ENCODE measurements around the gene TPMT. TPM values are rescaled to one million over a fixed set of nuclear protein-coding genes. Genes with fewer than 3 reads are reported as not detected.

The TPMT gene
- total RNA-seq, 1 experiment from 2014 or later = 13.3 TPM

DNA sequence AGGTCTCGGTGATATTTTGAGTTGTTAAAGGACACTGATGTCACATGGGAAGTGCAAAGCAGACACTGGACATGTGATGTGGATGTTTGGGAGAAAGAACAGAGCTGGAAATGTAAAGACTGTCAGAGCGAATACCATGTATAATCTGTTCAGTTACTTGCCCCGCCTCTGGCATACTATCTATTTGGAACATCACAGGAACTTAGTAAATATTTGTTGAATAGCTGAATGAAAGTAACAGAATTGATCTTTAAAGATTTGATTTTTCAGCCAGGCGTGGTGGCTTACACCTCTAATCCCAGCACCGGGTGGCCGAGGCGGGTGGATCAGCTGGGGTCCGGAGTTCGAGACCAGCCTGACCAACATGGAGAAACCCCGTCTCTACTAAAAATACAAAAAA lies 18.6 kb downstream of the TPMT start:
- no peak overlapping the region for H3K4me2 ChIP-seq (ENCODE audit: insufficient read depth, insufficient read length, low read length)
- Mint-ChIP-seq H3K36me3 (ENCODE audit: insufficient read depth in 1 of 3, low read depth in 3 of 3) (peaks cover 8 to 48% (median 42%) of the 10 kb centered on the region in 3 experiments; a peak in 6 of 7 replicates), H3K27me3 (ENCODE audit: low read depth) (no peaks in the 10 kb centered on the region), H3K9me3 (no peaks in the 10 kb centered on the region), H3K4me3 (no peak overlapping the region), H3K27ac (no peak overlapping the region), H3K4me1 (no peaks in the 10 kb centered on the region)
- no peak overlapping the region for H2BK15ac ChIP-seq (ENCODE audit: low read depth, low read length)
- no peak overlapping the region for H3K23ac ChIP-seq (ENCODE audit: insufficient read length, low read depth, low read length)
- no peak overlapping the region for H4K8ac ChIP-seq (replicated peaks; ENCODE audit: insufficient read length, low read depth, low read length)
- H2AK5ac ChIP-seq (ENCODE audit: insufficient read length, low read length) = no peak overlapping the region
- no peak overlapping the region for H4K91ac ChIP-seq (ENCODE audit: insufficient read length, low read depth, low read length)
- TF ChIP-seq, protein P1, sequence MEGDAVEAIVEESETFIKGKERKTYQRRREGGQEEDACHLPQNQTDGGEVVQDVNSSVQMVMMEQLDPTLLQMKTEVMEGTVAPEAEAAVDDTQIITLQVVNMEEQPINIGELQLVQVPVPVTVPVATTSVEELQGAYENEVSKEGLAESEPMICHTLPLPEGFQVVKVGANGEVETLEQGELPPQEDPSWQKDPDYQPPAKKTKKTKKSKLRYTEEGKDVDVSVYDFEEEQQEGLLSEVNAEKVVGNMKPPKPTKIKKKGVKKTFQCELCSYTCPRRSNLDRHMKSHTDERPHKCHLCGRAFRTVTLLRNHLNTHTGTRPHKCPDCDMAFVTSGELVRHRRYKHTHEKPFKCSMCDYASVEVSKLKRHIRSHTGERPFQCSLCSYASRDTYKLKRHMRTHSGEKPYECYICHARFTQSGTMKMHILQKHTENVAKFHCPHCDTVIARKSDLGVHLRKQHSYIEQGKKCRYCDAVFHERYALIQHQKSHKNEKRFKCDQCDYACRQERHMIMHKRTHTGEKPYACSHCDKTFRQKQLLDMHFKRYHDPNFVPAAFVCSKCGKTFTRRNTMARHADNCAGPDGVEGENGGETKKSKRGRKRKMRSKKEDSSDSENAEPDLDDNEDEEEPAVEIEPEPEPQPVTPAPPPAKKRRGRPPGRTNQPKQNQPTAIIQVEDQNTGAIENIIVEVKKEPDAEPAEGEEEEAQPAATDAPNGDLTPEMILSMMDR (conservative IDR thresholded peaks at IDR 0.05) = no peak
- H3K9ac ChIP-seq (ENCODE audit: extremely low read depth, insufficient read length, low read length) = no peak overlapping the region
- DNase-seq = no peak
- no peaks in the 10 kb centered on the region for H3K23me2 ChIP-seq (ENCODE audit: insufficient read length, low read depth, low read length, poor library complexity, severe bottlenecking)
- no peak overlapping the region for H3K14ac ChIP-seq (ENCODE audit: insufficient read depth, low read length)
- no peak overlapping the region for H3K56ac ChIP-seq (ENCODE audit: insufficient read length, low read depth, low read length)
- no peak overlapping the region for H2BK12ac ChIP-seq (ENCODE audit: insufficient read length, low read depth, low read length)
- no peak overlapping the region for H2AFZ ChIP-seq (ENCODE audit: low read length)
- no peaks in the 10 kb centered on the region for H3K79me1 ChIP-seq (ENCODE audit: insufficient read depth, low read depth, low read length, poor library complexity, severe bottlenecking)
- H3T11ph ChIP-seq (ENCODE audit: low read length) = no peak overlapping the region
- H3K79me2 ChIP-seq (ENCODE audit: insufficient read depth, low read length) = no peaks in the 10 kb centered on the region
- no peaks in the 10 kb centered on the region for H3K27me3 ChIP-seq (ENCODE audit: insufficient read depth, low read length)
- H2BK120ac ChIP-seq (ENCODE audit: low read depth, low read length, poor library complexity, severe bottlenecking) = no peak overlapping the region
- H3K4me1 ChIP-seq (ENCODE audit: insufficient read depth, low read length) = no peaks in the 10 kb centered on the region
- no peaks in the 10 kb centered on the region for H3K9me3 ChIP-seq (ENCODE audit: control insufficient read depth, low read depth, low read length)
- H2BK20ac ChIP-seq (ENCODE audit: low read depth, low read length, poor library complexity, severe bottlenecking) = no peak overlapping the region
- H4K5ac ChIP-seq (ENCODE audit: insufficient read length, low read depth, low read length) = no peak overlapping the region
- WGBS (ENCODE audit: extremely low coverage, insufficient read length, low lambda C conversion rate) = no CpG with 5 or more reads among the region's 10 CpGs
- no peaks in the 10 kb centered on the region for H4K20me1 ChIP-seq (ENCODE audit: control insufficient read depth, insufficient read depth, insufficient read length)
- no peak overlapping the region for H3K4ac ChIP-seq (ENCODE audit: low read depth, low read length)
- no peak overlapping the region for H3K18ac ChIP-seq (ENCODE audit: insufficient read length, low read depth, low read length)
- H3K27ac ChIP-seq (ENCODE audit: insufficient read length, low read depth, low read length) = no peak overlapping the region
- no peak overlapping the region for H2BK5ac ChIP-seq (ENCODE audit: insufficient read length, low read length)
